WI38 (cell line): ENCODE results near the gene XPO1.
"Not testable (repeated sequence)": the region's sequence is repeated elsewhere in the genome, so short reads cannot be mapped to it uniquely, and the experiment has no call there.

Experiments
- H3K4me3 ChIP-seq: 2 replicates; pipeline ENCODE4 v1.5.1; 2011; ENCODE audit warnings: low read depth, mild to moderate bottlenecking, control low read depth, low read length
- CTCF ChIP-seq: IDR thresholded peaks from 2 replicates; pipeline ENCODE4 v1.5.1; 2012; ENCODE audit warnings: low read depth, mild to moderate bottlenecking, control low read depth, low read length

XPO1 gene

GRCh38 chr2:61456746-61457420, 81.3 kb downstream of the XPO1 start:
- H3K4me3 ChIP-seq: no peak overlapping the region
- TF ChIP-seq CTCF: no peak

GRCh38 chr2:61456070-61456745, 81.9 kb downstream of the XPO1 start:
- H3K4me3 ChIP-seq: no peak overlapping the region
- no peak for TF ChIP-seq CTCF

- H3K4me3 ChIP-seq: not testable (repeated sequence)
Measured at GRCh38 chr2:61454972-61455371, 83.2 kb downstream of the XPO1 start.

GRCh38 chr2:61454383-61454782, 83.8 kb downstream of the XPO1 start:
- TF ChIP-seq CTCF: no peak

GRCh38 chr2:61452392-61452791, 85.8 kb downstream of the XPO1 start:
- H3K4me3 ChIP-seq: no peak overlapping the region
- TF ChIP-seq CTCF: no peak

More at GRCh38 chr2:61454383-61454782, 83.8 kb downstream of the XPO1 start:
- H3K4me3 ChIP-seq: no peak overlapping the region

- H3K4me3 ChIP-seq: no peak overlapping the region
Measured at GRCh38 chr2:61451178-61451577, 87.0 kb downstream of the XPO1 start.

GRCh38 chr2:61450144-61450543, 88.0 kb downstream of the XPO1 start:
- no peak for TF ChIP-seq CTCF
- H3K4me3 ChIP-seq: no peak overlapping the region

More at GRCh38 chr2:61451178-61451577, 87.0 kb downstream of the XPO1 start:
- no peak for TF ChIP-seq CTCF
